Activated CD4-positive, alpha-beta T cell treated with anti-CD3 and anti-CD28 coated beads for 36 hours (primary cell): ENCODE measurements around the gene STK39. TPM values are rescaled to one million over a fixed set of nuclear protein-coding genes. Genes with fewer than 3 reads are reported as not detected.

Experiments used
- ATAC-seq: fragments of 200-7000 bp; cut with Tn5 transposase; one replicate; pipeline ENCODE4 v1.10.0; 2021; ENCODE audit warnings: mild to moderate bottlenecking, moderate library complexity
- CTCF ChIA-PET: fragments of 350-600 bp; sonication (Branson Sonifier 250); formaldehyde crosslinking; loops from one replicate; lab custom pipeline; 2021; ENCODE audit warnings: antibody characterized with exemption; lab: Charles Lee
- POLR2A ChIA-PET: fragments of 350-600 bp; sonication (Branson Sonifier 250); formaldehyde crosslinking; loops from one replicate; lab custom pipeline; 2021; ENCODE audit warnings: antibody characterized with exemption, inconsistent platforms; lab: Charles Lee
- DNase-seq: peaks from one replicate; pipeline ENCODE4 v3.0.0-alpha.2; 2020
- H3K27ac Mint-ChIP-seq: one replicate; pipeline ENCODE4 v1.8.0; 2021; ENCODE audit warnings: mixed read lengths
- H3K27me3 Mint-ChIP-seq: one replicate; pipeline ENCODE4 v1.8.0; 2021; ENCODE audit warnings: mixed read lengths
- H3K36me3 Mint-ChIP-seq: one replicate; pipeline ENCODE4 v1.8.0; 2021; ENCODE audit warnings: low read depth, mixed read lengths
- H3K4me1 Mint-ChIP-seq: one replicate; pipeline ENCODE4 v1.8.0; 2021; ENCODE audit warnings: mixed read lengths
- H3K4me3 Mint-ChIP-seq: one replicate; pipeline ENCODE4 v1.8.0; 2021; ENCODE audit warnings: mild to moderate bottlenecking, moderate library complexity, mixed read lengths
- H3K9me3 Mint-ChIP-seq: one replicate; pipeline ENCODE4 v1.8.0; 2021; ENCODE audit warnings: low read depth, mixed read lengths
- intact Hi-C, 2 experiments: fragments of 100-400 bp; cut with DNase I in 1 of 2; cut with micrococcal nuclease in 1 of 2; formaldehyde crosslinking; loops; one replicate each; pipeline versions ENCODE4 v1.14.2 to v1.15.1; 2022 to 2024; cut with DNase I, micrococcal nuclease
- total RNA-seq, 2 experiments: library from RNA; stranded (reverse); gene quantifications; one replicate each; pipeline ENCODE4 v1.2.3, GENCODE V29; 2021

Gene STK39
- total RNA-seq, 2 experiments from 2014 or later: 42.1 to 44.5 TPM

DNA sequence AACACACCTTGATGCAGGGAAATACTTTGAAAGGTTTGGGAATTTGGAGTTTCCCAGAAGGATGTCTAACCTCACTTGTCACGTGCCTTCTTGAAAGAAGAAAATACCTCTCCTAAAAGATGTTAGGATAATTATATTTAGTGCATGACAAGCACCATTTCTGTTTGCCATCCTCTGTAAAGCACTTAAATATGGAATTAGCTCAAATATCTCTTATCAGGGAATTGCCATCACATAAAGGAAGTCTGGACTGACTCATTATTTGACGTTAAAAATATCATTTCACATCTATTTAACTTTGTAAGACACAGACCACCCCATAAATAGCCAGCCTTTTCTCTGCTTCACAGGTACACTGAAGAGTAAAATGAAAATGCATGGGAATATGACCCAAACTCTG is 140.1 kb downstream of the STK39 start:
- H3K4me3 Mint-ChIP-seq: no peak overlapping the region
- no peak for DNase-seq
- no peak for ATAC-seq
- peaks cover 35% of the 10 kb centered on the region for H3K36me3 Mint-ChIP-seq
- H3K27ac Mint-ChIP-seq: no peak overlapping the region
- H3K9me3 Mint-ChIP-seq: peaks cover 2% of the 10 kb centered on the region
- H3K27me3 Mint-ChIP-seq: no peaks in the 10 kb centered on the region
- ChIA-PET POLR2A (no interaction called here), CTCF (interaction anchor here (0.7 to 8.1 kb wide), 4 partner anchors 11 to 843 kb away, joined by 3 to 54 read pairs (median 3); no protein-coding TSS in a partner anchor)
- intact Hi-C loops: no loop called here
- H3K4me1 Mint-ChIP-seq: no peaks in the 10 kb centered on the region

DNA sequence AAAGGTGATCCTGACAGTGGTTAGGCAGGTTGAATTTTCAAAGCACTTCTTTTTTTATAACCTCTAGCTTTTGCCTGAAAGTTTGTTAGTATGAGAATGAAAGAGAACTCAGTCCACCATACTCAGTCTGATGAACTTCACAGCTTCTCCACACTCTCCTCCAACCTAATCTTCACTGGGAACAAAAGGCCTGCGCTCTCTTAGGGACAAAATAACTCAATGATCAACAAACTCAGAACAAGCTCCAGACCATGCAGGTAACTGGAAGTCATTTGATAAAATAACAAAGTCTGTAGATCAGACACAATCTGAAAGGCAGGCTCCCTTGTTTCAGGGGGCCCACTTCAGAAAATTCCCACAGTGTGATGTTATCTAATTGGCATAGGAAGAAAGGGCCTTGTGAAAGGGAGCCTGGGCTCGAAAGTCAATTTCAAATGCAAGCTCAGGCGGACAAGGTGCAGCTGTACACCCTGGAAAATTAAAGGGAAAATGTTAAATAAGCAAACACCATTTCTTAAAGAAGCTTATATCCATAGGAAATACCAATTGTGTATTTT is 142.2 kb downstream of the STK39 start:
- H3K36me3 Mint-ChIP-seq: peaks cover 41% of the 10 kb centered on the region
- no peak overlapping the region for H3K4me3 Mint-ChIP-seq

GRCh38 chr2:168097431-168097830 is 150.0 kb downstream of the STK39 start:
- H3K36me3 Mint-ChIP-seq: peaks cover 16% of the 10 kb centered on the region
- H3K4me1 Mint-ChIP-seq: no peaks in the 10 kb centered on the region
- intact Hi-C loops: no loop called here
- CTCF ChIA-PET: interaction anchor here (0.8 kb wide), 1 partner anchor 21 kb away, joined by 3 read pairs; no protein-coding TSS in a partner anchor
- no peaks in the 10 kb centered on the region for H3K9me3 Mint-ChIP-seq
- no peaks in the 10 kb centered on the region for H3K27me3 Mint-ChIP-seq
- no peak overlapping the region for H3K4me3 Mint-ChIP-seq
- POLR2A ChIA-PET: no interaction called here
- H3K27ac Mint-ChIP-seq: no peak overlapping the region
- no peak for ATAC-seq
- no peak for DNase-seq

More for the DNA sequence above, 142.2 kb downstream of the STK39 start:
- H3K4me1 Mint-ChIP-seq: no peaks in the 10 kb centered on the region
- ATAC-seq: no peak
- H3K9me3 Mint-ChIP-seq: peaks cover 2% of the 10 kb centered on the region
- CTCF ChIA-PET: interaction anchor here (8.1 kb wide), 1 partner anchor 13 kb away, joined by 54 read pairs; no protein-coding TSS in a partner anchor
- no peak for DNase-seq
- intact Hi-C loops: no loop called here
- POLR2A ChIA-PET: no interaction called here
- H3K27me3 Mint-ChIP-seq: no peaks in the 10 kb centered on the region
- no peak overlapping the region for H3K27ac Mint-ChIP-seq

DNA sequence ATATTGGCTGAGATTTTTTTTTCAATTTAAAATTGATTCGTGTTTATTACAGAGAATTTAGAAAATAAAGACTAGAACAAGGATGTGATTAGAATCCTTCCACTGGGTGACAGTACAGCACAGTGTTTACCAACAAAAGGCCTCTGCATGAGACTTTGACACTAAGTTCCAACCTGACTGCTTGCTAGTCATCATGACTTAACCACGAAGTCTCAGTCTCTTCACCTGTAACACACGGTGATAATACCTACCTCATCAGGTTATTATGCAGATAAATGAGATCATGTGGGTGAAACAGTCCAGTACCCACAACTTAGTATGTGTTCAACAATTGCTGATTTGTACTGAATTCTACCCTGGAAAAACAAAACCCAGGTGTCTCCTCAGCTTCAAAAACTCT is 151.2 kb downstream of the STK39 start:
- Mint-ChIP-seq H3K4me3 (no peak overlapping the region), H3K27me3 (no peaks in the 10 kb centered on the region), H3K27ac (no peak overlapping the region), H3K36me3 (peaks cover 7% of the 10 kb centered on the region), H3K4me1 (peaks cover 1% of the 10 kb centered on the region), H3K9me3 (no peaks in the 10 kb centered on the region)
- intact Hi-C loops: no loop called here
- DNase-seq (no peak), ATAC-seq (no peak)
- CTCF ChIA-PET: no interaction called here
- POLR2A ChIA-PET: no interaction called here

DNA sequence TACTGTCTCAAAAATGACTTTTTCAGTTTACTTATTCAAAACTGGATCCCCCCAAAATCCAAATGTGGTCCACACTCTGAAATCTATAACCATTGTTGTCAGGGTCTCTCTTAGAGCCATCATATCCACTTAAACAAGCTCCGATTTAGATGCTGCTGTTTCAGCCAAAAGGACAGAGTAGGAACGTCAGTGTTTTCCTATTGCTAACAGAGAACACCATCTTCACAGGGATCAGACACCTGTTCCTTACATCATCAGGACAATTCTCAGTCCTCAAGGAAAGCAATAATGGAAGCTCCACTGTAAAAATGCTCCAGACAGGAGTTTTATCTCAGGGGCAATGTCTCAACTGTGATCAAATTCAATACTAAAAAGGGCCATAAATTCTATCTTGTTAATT is 155.4 kb downstream of the STK39 start:
- ATAC-seq (no peak), DNase-seq (no peak)
- H3K4me3 Mint-ChIP-seq: no peak overlapping the region
- no peaks in the 10 kb centered on the region for H3K9me3 Mint-ChIP-seq
- no peak overlapping the region for H3K27ac Mint-ChIP-seq
- intact Hi-C loops: no loop called here
- no peaks in the 10 kb centered on the region for H3K27me3 Mint-ChIP-seq
- H3K36me3 Mint-ChIP-seq: peaks cover 4% of the 10 kb centered on the region
- POLR2A ChIA-PET: no interaction called here
- CTCF ChIA-PET: interaction anchor here (1.0 to 1.4 kb wide), 2 partner anchors 27 to 28 kb away, joined by 3 to 4 read pairs; no protein-coding TSS in a partner anchor
- H3K4me1 Mint-ChIP-seq: peaks cover 20% of the 10 kb centered on the region

DNA sequence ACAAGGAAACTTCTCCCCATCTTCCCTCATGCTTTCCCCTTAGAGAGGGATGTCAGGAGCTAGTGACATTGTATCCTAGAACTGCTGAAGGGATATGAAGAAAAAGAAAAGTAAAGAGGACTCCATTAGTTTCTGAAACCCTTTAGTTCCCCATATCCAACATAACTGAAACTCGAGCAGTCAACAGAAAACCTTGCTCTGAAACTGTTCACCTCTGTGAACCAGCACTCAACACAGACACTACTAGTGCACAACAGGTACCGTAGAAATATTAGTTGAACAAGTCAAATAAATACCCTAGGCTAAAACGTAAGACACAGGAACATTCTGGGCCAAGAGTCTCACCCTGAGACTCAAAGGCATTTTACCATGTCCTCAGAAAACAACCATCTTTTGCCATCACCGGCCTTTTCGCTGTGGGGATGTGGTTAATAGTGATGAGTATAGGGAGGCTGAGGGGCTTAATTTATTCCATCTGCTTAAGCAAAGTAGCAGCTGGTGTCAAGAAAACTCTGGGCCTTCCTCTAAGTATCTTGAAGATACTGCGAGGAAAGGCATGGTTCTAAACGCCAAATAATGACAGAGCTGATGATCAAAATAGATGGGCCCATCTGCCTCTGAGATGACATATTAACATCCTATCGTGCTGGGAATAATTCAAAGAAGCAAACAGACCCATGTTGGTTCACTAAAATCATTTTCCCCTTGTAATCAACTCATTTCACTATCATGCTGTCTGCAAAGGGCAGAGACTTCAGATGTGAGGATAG is 156.8 kb downstream of the STK39 start:
- intact Hi-C loops: no loop called here
- DNase-seq (no peak), ATAC-seq (no peak)
- POLR2A ChIA-PET: interaction anchor here (0.6 kb wide), 1 partner anchor 41 kb away, joined by 3 read pairs; no protein-coding TSS in a partner anchor
- Mint-ChIP-seq H3K36me3 (peaks cover 4% of the 10 kb centered on the region), H3K4me1 (peaks cover 20% of the 10 kb centered on the region), H3K27me3 (no peaks in the 10 kb centered on the region), H3K27ac (no peak overlapping the region), H3K9me3 (no peaks in the 10 kb centered on the region), H3K4me3 (no peak overlapping the region)
- CTCF ChIA-PET: no interaction called here

GRCh38 chr2:168089200-168089599 is 158.2 kb downstream of the STK39 start:
- Mint-ChIP-seq H3K36me3 (peaks cover 4% of the 10 kb centered on the region), H3K4me1 (peaks cover 20% of the 10 kb centered on the region), H3K4me3 (no peak overlapping the region), H3K9me3 (no peaks in the 10 kb centered on the region), H3K27me3 (no peaks in the 10 kb centered on the region), H3K27ac (no peak overlapping the region)
- ChIA-PET CTCF (no interaction called here), POLR2A (no interaction called here)
- ATAC-seq: no peak
- no peak for DNase-seq
- intact Hi-C loops: no loop called here

DNA sequence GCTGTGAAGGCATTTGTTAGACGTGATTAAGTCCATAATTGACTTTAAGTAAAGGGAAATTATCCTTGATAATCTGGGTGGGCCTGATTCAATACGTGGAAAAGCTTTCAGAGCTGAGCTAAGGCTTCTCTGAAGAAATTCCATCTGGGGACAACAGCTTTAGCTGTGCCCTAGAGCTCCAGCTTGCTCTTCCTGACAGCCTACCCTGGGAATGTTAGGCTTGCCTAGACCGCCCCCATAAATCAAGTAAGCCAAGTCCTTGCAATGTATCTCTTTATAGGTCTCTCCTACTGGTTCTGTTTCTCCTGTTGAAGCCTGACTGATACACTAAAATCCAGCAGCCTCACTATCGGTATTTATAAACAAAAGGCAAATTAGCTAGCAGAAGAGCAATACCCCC is 160.0 kb downstream of the STK39 start:
- Mint-ChIP-seq H3K27me3 (no peaks in the 10 kb centered on the region), H3K36me3 (peaks cover 6% of the 10 kb centered on the region), H3K4me3 (no peak overlapping the region), H3K4me1 (peaks cover 20% of the 10 kb centered on the region), H3K9me3 (peaks cover under 1% of the 10 kb centered on the region), H3K27ac (no peak overlapping the region)
- no peak for DNase-seq
- POLR2A ChIA-PET: interaction anchor here (0.6 kb wide), 1 partner anchor 31 kb away, joined by 3 read pairs; no protein-coding TSS in a partner anchor
- no peak for ATAC-seq
- intact Hi-C loops: no loop called here
- CTCF ChIA-PET: interaction anchor here (0.6 to 2.0 kb wide), 4 partner anchors 10 to 179 kb away, joined by 3 to 9 read pairs (median 3); no protein-coding TSS in a partner anchor

GRCh38 chr2:168086851-168087250 is 160.5 kb downstream of the STK39 start:
- Mint-ChIP-seq H3K4me3 (no peak overlapping the region), H3K27me3 (no peaks in the 10 kb centered on the region), H3K9me3 (peaks cover 6% of the 10 kb centered on the region), H3K27ac (no peak overlapping the region), H3K36me3 (peaks cover 9% of the 10 kb centered on the region), H3K4me1 (peaks cover 23% of the 10 kb centered on the region)
- POLR2A ChIA-PET: no interaction called here
- no peak for ATAC-seq
- CTCF ChIA-PET: interaction anchor here (0.8 to 2.0 kb wide), 3 partner anchors 10 to 179 kb away, joined by 3 to 9 read pairs (median 3); no protein-coding TSS in a partner anchor
- DNase-seq: no peak
- intact Hi-C loops: no loop called here

GRCh38 chr2:168085801-168086361 is 161.5 kb downstream of the STK39 start:
- CTCF ChIA-PET: interaction anchor here (1.2 to 2.0 kb wide), 2 partner anchors 9 to 32 kb away, joined by 3 to 9 read pairs; no protein-coding TSS in a partner anchor
- ATAC-seq (no peak), DNase-seq (no peak)
- intact Hi-C loops: no loop called here
- Mint-ChIP-seq H3K27ac (no peak overlapping the region), H3K27me3 (no peaks in the 10 kb centered on the region), H3K4me1 (peaks cover 25% of the 10 kb centered on the region), H3K9me3 (peaks cover 8% of the 10 kb centered on the region), H3K36me3 (peaks cover 12% of the 10 kb centered on the region), H3K4me3 (no peak overlapping the region)
- POLR2A ChIA-PET: no interaction called here

DNA sequence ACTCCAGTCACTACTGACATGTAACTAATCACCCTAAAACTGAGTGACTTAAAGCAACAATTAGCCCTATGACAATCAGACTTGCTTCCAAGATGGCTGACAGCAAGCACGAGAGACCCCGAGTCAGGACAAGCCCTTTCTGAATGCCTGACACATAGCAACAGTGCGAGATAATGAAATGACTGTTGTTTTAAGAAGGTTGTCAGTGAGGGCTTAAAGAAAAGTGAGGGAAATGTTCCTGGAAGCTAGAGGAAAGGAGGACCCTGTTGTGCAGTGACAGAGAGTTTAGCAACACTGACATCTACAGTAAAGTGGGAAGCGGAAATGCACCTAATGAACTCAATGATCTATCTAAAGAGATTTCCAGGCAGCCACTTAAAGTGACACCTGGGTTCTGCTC is 163.1 kb downstream of the STK39 start:
- no peak overlapping the region for H3K4me3 Mint-ChIP-seq
- peaks cover 13% of the 10 kb centered on the region for H3K36me3 Mint-ChIP-seq

More for the DNA sequence above, 163.1 kb downstream of the STK39 start:
- ATAC-seq (no peak), DNase-seq (no peak)
- peaks cover 8% of the 10 kb centered on the region for H3K9me3 Mint-ChIP-seq
- CTCF ChIA-PET: no interaction called here
- H3K27me3 Mint-ChIP-seq: no peaks in the 10 kb centered on the region
- H3K4me1 Mint-ChIP-seq: peaks cover 16% of the 10 kb centered on the region
- H3K27ac Mint-ChIP-seq: no peak overlapping the region
- intact Hi-C loops: no loop called here
- POLR2A ChIA-PET: no interaction called here
